Peyer's patch (tissue), 4 donors: ENCODE results near the gene PEX6. TPM values are rescaled to one million over a fixed set of nuclear protein-coding genes. Genes with fewer than 3 reads are reported as not detected.

Source experiments
- DNase-seq, 3 donors: peaks; one replicate each; pipeline ENCODE4 v3.0.0-alpha.2; 2017 to 2019
- H3K27ac ChIP-seq, 4 donors: fragments of 200-600 bp; sonication (generic); one replicate each; pipeline ENCODE4 v1.5.1; 2016 to 2019
- H3K27me3 ChIP-seq, 2 donors: fragments of 200-600 bp; sonication (generic); one replicate each; pipeline ENCODE4 v1.5.1; 2019
- H3K36me3 ChIP-seq, 3 donors: fragments of 200-600 bp; sonication (generic); one replicate each; pipeline ENCODE4 v1.5.1; 2016 to 2019
- H3K4me1 ChIP-seq, 4 donors: fragments of 200-600 bp; sonication (generic); one replicate each; pipeline ENCODE4 v1.5.1; 2016 to 2019
- H3K4me3 ChIP-seq, 4 donors: fragments of 200-600 bp; sonication (generic); 1 replicate in 3 of 4; 2 replicates in 1 of 4; pipeline ENCODE4 v1.5.1; 2016 to 2019; ENCODE audit warnings: mild to moderate bottlenecking in 1 of 4
- H3K9me3 ChIP-seq, 4 donors: fragments of 200-600 bp; sonication (generic); one replicate each; pipeline ENCODE4 v1.5.1; 2016 to 2019; ENCODE audit warnings: mild to moderate bottlenecking in 1 of 4
- CTCF ChIP-seq, 6 experiments: fragments of 450-650 bp in 4 of 6; fragments of 200-600 bp in 2 of 6; sonication (generic) in 1 of 6; IDR thresholded peaks; one replicate each; pipeline ENCODE4 v1.5.1; 2017 to 2019; ENCODE audit warnings: antibody characterized with exemption in 6 of 6, mild to moderate bottlenecking in 3 of 6, moderate library complexity in 1 of 6
- POLR2A ChIP-seq, 2 donors: fragments of 450-650 bp; IDR thresholded peaks; one replicate each; pipeline ENCODE4 v1.5.1; 2017; ENCODE audit warnings: antibody characterized with exemption in 2 of 2, mild to moderate bottlenecking in 2 of 2, moderate library complexity in 2 of 2
- total RNA-seq, 4 donors: library from RNA; depleted of rRNA; stranded (reverse); fragments of >200 nt; gene quantifications; one replicate each; pipeline ENCODE4 v1.1.0, GENCODE V29; 2016

Gene PEX6
- total RNA-seq, 4 donors from 2014 or later: 19.0 to 61.3 (median 39.0) TPM

GRCh38 chr6:42928986-42929820 lies 49.8 kb downstream of the PEX6 start, which contains the start of gene CNPY3:
Gene CNPY3, plus strand, starts transcription at chr6:42929480. Its CDS starts 91 bp downstream, at chr6:42929571.
- TF ChIP-seq POLR2A (IDR thresholded peaks at IDR 0.05) (peak; percentile 69 to 75), CTCF (IDR thresholded peaks at IDR 0.05) (peak in 2 of 6 experiments; percentile 10 to 24)
- Histone ChIP-seq H3K27me3 (no peaks in the 10 kb centered on the region), H3K4me3 (peak within 1 kb of the TSS; percentile 64 to 89 (median 76)), H3K4me1 (peaks cover 0 to 32% (median 10%) of the 10 kb centered on the region in 4 donors), H3K9me3 (no peaks in the 10 kb centered on the region), H3K27ac (peak within 1 kb of the TSS; percentile 85 to 98 (median 93)), H3K36me3 (peaks cover 0 to 8% (median 0%) of the 10 kb centered on the region in 3 donors)
- DNase-seq: peak; percentile 95 to 98 (median 97)

GRCh38 chr6:42925248-42925857 lies 53.6 kb downstream of the PEX6 start:
- Histone ChIP-seq H3K36me3 (no peaks in the 10 kb centered on the region), H3K27me3 (no peaks in the 10 kb centered on the region), H3K4me3 (no peak overlapping the region), H3K27ac (no peak overlapping the region), H3K9me3 (no peaks in the 10 kb centered on the region), H3K4me1 (peaks cover 0 to 7% (median under 1%) of the 10 kb centered on the region in 4 donors)
- no peak for TF ChIP-seq POLR2A (IDR thresholded peaks at IDR 0.05)
- TF ChIP-seq CTCF (IDR thresholded peaks at IDR 0.05): no peak
- no peak for DNase-seq

GRCh38 chr6:42923666-42924065 lies 55.3 kb downstream of the PEX6 start:
- no peak for DNase-seq
- TF ChIP-seq CTCF (IDR thresholded peaks at IDR 0.05) (no peak), POLR2A (IDR thresholded peaks at IDR 0.05) (no peak)
- no peak overlapping the region for H3K27ac ChIP-seq
- H3K36me3 ChIP-seq: no peaks in the 10 kb centered on the region
- H3K27me3 ChIP-seq: no peaks in the 10 kb centered on the region
- H3K4me3 ChIP-seq: no peak overlapping the region
- H3K4me1 ChIP-seq: peaks cover 0 to 7% (median 0%) of the 10 kb centered on the region in 4 donors
- H3K9me3 ChIP-seq: no peaks in the 10 kb centered on the region

DNA sequence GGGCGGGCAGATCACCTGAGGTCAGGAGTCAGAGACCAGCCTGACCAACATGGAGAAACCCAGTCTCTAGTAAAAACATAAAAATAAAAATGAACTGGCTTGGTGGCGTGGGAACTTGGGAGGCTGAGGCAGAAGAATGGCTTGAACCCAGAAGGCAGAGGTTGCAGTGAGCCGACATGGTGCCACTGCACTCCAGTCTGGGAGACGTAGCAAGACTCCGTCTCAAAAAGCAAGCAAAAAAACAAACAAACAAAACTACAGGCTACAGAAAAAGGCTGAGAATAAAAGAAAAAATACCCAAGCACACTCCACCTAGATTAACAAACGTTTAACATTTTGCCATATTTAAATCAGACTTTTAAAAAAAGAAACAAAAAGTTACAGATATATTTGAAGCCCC lies 57.2 kb downstream of the PEX6 start:
- Histone ChIP-seq H3K4me1 (no peaks in the 10 kb centered on the region), H3K27me3 (no peaks in the 10 kb centered on the region), H3K36me3 (no peaks in the 10 kb centered on the region), H3K27ac (no peak overlapping the region), H3K4me3 (no peak overlapping the region), H3K9me3 (no peaks in the 10 kb centered on the region)
- TF ChIP-seq POLR2A (IDR thresholded peaks at IDR 0.05) (no peak), CTCF (IDR thresholded peaks at IDR 0.05) (no peak)
- no peak for DNase-seq

GRCh38 chr6:42916288-42916687 lies 62.7 kb downstream of the PEX6 start:
- Histone ChIP-seq H3K9me3 (no peaks in the 10 kb centered on the region), H3K27me3 (no peaks in the 10 kb centered on the region), H3K4me3 (no peak overlapping the region), H3K4me1 (peaks cover 0 to 5% (median 0%) of the 10 kb centered on the region in 4 donors), H3K27ac (no peak overlapping the region), H3K36me3 (no peaks in the 10 kb centered on the region)
- no peak for DNase-seq
- TF ChIP-seq CTCF (IDR thresholded peaks at IDR 0.05) (no peak), POLR2A (IDR thresholded peaks at IDR 0.05) (no peak)
